GM12878 (cell line): Measurements from ENCODE around the gene LETM1. TPM values are rescaled to one million over a fixed set of nuclear protein-coding genes. Genes with fewer than 3 reads are reported as not detected.

Source experiments
- CBFB ChIP-seq: IDR thresholded peaks from 2 replicates; pipeline ENCODE4 v1.6.1; 2016; ENCODE audit warnings: antibody characterized with exemption, low read depth
- E4F1 ChIP-seq: fragments of 450-650 bp; IDR thresholded peaks from 2 replicates; pipeline ENCODE4 v1.6.1; 2018; ENCODE audit warnings: borderline replicate concordance, mild to moderate bottlenecking; ENCODE audit not compliant: partially characterized antibody
- FOXM1 ChIP-seq: IDR thresholded peaks from 2 replicates; pipeline ENCODE4 v1.6.1; 2012; ENCODE audit warnings: low read depth, mild to moderate bottlenecking, inconsistent platforms, low read length, moderate library complexity
- NFIC ChIP-seq: IDR thresholded peaks from 2 replicates; pipeline ENCODE4 v1.6.1; 2012; ENCODE audit warnings: low read depth, mild to moderate bottlenecking, inconsistent platforms, low read length, moderate library complexity
- NRF1 ChIP-seq: conservative IDR thresholded peaks from 2 replicates; pipeline ENCODE4 v1.6.1; 2011; ENCODE audit warnings: mild to moderate bottlenecking, low read depth, low read length, improper control_type of control experiment
- SMC3 ChIP-seq: IDR thresholded peaks from 2 replicates; pipeline ENCODE4 v1.6.1; 2011; ENCODE audit warnings: low read length, improper control_type of control experiment, borderline replicate concordance
- YY1 ChIP-seq: IDR thresholded peaks from 2 replicates; pipeline ENCODE4 v1.6.1; 2011; ENCODE audit warnings: low read depth, mild to moderate bottlenecking, low read length
- polyA plus RNA-seq, 11 experiments: library from polyadenylated mRNA; depleted of rRNA in 4 of 11; unstranded in 6 of 11; stranded (reverse) in 5 of 11; fragments of >200 nt; fragmentation: Nextera tagmentation in 4 of 11; fragmentation: Illumina TruSeq in 1 of 11; extraction: Ambion mirVana in 4 of 11; extraction: Trizol in 1 of 11; gene quantifications; 1 replicate in 1 of 11; 2 replicates in 10 of 11; pipeline versions ENCODE4 v1.2.1 to v1.2.3, GENCODE V29; 2011 to 2016; ENCODE audit warnings: inconsistent platforms in 2 of 11, missing spikeins in 2 of 11, low read depth in 1 of 11
- total RNA-seq, 4 experiments: library from RNA; depleted of rRNA in 3 of 4; stranded (reverse); fragments of >200 nt in 3 of 4; fragmentation: Illumina TruSeq in 1 of 4; extraction: Trizol in 1 of 4; gene quantifications; 2 replicates each; pipeline versions ENCODE4 v1.2.1 to v1.2.3, GENCODE V29; 2013 to 2021
- TF ChIP-seq, protein P1 (sequence below): IDR thresholded peaks from 2 replicates; pipeline ENCODE4 v1.6.1; 2011; ENCODE audit warnings: low read depth, low read length, improper control_type of control experiment, borderline replicate concordance
- TF ChIP-seq, protein P2 (sequence below): fragments of 450-650 bp; IDR thresholded peaks from 2 replicates; pipeline ENCODE4 v1.6.1; 2018; ENCODE audit warnings: mild to moderate bottlenecking, low read depth, moderate library complexity; ENCODE audit not compliant: partially characterized antibody

LETM1 gene
- total and polyA plus RNA-seq, 10 of the 15 experiments (the other 5 are each of a cell fraction or from before 2014, with no cell fraction given): 2.6 to 65.2 (median 30.2) TPM

GRCh38 chr4:1890979-1891570 is 35.1 kb upstream of the LETM1 start (continued):
- TF ChIP-seq SMC3 (no peak), NFIC (no peak), E4F1 (no peak), FOXM1 (no peak), CBFB (no peak), NRF1 (no peak), YY1 (no peak)
- TF ChIP-seq, protein P1, sequence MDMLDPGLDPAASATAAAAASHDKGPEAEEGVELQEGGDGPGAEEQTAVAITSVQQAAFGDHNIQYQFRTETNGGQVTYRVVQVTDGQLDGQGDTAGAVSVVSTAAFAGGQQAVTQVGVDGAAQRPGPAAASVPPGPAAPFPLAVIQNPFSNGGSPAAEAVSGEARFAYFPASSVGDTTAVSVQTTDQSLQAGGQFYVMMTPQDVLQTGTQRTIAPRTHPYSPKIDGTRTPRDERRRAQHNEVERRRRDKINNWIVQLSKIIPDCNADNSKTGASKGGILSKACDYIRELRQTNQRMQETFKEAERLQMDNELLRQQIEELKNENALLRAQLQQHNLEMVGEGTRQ: no peak
- TF ChIP-seq, protein P2, sequence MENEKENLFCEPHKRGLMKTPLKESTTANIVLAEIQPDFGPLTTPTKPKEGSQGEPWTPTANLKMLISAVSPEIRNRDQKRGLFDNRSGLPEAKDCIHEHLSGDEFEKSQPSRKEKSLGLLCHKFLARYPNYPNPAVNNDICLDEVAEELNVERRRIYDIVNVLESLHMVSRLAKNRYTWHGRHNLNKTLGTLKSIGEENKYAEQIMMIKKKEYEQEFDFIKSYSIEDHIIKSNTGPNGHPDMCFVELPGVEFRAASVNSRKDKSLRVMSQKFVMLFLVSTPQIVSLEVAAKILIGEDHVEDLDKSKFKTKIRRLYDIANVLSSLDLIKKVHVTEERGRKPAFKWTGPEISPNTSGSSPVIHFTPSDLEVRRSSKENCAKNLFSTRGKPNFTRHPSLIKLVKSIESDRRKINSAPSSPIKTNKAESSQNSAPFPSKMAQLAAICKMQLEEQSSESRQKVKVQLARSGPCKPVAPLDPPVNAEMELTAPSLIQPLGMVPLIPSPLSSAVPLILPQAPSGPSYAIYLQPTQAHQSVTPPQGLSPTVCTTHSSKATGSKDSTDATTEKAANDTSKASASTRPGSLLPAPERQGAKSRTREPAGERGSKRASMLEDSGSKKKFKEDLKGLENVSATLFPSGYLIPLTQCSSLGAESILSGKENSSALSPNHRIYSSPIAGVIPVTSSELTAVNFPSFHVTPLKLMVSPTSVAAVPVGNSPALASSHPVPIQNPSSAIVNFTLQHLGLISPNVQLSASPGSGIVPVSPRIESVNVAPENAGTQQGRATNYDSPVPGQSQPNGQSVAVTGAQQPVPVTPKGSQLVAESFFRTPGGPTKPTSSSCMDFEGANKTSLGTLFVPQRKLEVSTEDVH: no peak
